B cell (primary cell): ENCODE results near the gene C1orf174. TPM values are rescaled to one million over a fixed set of nuclear protein-coding genes. Genes with fewer than 3 reads are reported as not detected.

Source experiments
- ATAC-seq: fragments of 200-7000 bp; cut with Tn5 transposase; one replicate; pipeline ENCODE4 v1.10.0; 2021; ENCODE audit warnings: low read depth, mild to moderate bottlenecking, moderate number of reproducible peaks, moderate library complexity
- CTCF ChIA-PET: fragments of 350-600 bp; sonication (Branson Sonifier 250); formaldehyde crosslinking; loops from one replicate; lab custom pipeline; 2021; ENCODE audit warnings: antibody characterized with exemption, inconsistent platforms; lab: Charles Lee
- POLR2A ChIA-PET: fragments of 350-600 bp; sonication (Branson Sonifier 250); formaldehyde crosslinking; loops from one replicate; lab custom pipeline; 2021; ENCODE audit warnings: antibody characterized with exemption; lab: Charles Lee
- DNase-seq: peaks from one replicate; pipeline ENCODE4 v3.0.0; 2013
- H2AFZ ChIP-seq: 2 replicates; pipeline ENCODE4 v1.6.1; 2012; ENCODE audit warnings: mild to moderate bottlenecking, low read depth, low read length; ENCODE audit not compliant: insufficient read depth, poor library complexity, severe bottlenecking
- H3K27ac ChIP-seq, 2 donors: 1 replicate in 1 of 2; 2 replicates in 1 of 2; pipeline ENCODE4 v1.5.1; 2012 to 2013; ENCODE audit warnings: low read length in 2 of 2, mild to moderate bottlenecking in 2 of 2, moderate library complexity in 1 of 2
- H3K27me3 ChIP-seq, 4 experiments: fragments of 200-600 bp in 1 of 4; sonication (generic) in 1 of 4; replicated peaks in 1 of 4; 1 replicate in 2 of 4; 2 replicates in 2 of 4; pipeline versions ENCODE4 v1.6.1 to v1.7.0; 2013 to 2016; ENCODE audit warnings: low read length in 3 of 4, mild to moderate bottlenecking in 2 of 4, mixed read lengths in 1 of 4, moderate library complexity in 1 of 4; ENCODE audit not compliant: insufficient read depth in 4 of 4, control insufficient read depth in 3 of 4; ENCODE audit errors: control extremely low read depth in 1 of 4
- H3K36me3 ChIP-seq, 2 experiments: replicated peaks in 1 of 2; 1 replicate in 1 of 2; 2 replicates in 1 of 2; pipeline versions ENCODE4 v1.6.1 to v1.7.1; 2013; ENCODE audit warnings: low read length in 1 of 2; ENCODE audit not compliant: insufficient read depth in 2 of 2, control insufficient read depth in 1 of 2; ENCODE audit errors: control extremely low read depth in 1 of 2, extremely low read depth in 1 of 2
- H3K4me1 ChIP-seq, 2 donors: fragments of 200-600 bp in 1 of 2; sonication (generic) in 1 of 2; 1 replicate in 1 of 2; 2 replicates in 1 of 2; pipeline versions ENCODE4 v1.5.1 to v1.6.1; 2013 to 2017; ENCODE audit warnings: low read length in 2 of 2; ENCODE audit not compliant: control insufficient read depth in 2 of 2, insufficient read depth in 2 of 2
- H3K4me2 ChIP-seq: replicated peaks from 2 replicates; pipeline ENCODE3; 2012; ENCODE audit warnings: mild to moderate bottlenecking, low read depth, low read length; ENCODE audit not compliant: poor library complexity, severe bottlenecking
- H3K4me3 ChIP-seq, 5 experiments: fragments of 200-600 bp in 1 of 5; sonication (generic) in 1 of 5; 1 replicate in 3 of 5; 2 replicates in 2 of 5; pipeline versions ENCODE4 v1.5.1 to v1.7.0; 2011 to 2016; ENCODE audit warnings: low read length in 4 of 5, mild to moderate bottlenecking in 4 of 5, low read depth in 2 of 5, control low read depth in 1 of 5, moderate library complexity in 1 of 5; ENCODE audit not compliant: insufficient read depth in 1 of 5; ENCODE audit errors: control extremely low read depth in 1 of 5, extremely low read depth in 1 of 5
- H3K79me2 ChIP-seq: fragments of 200-600 bp; sonication (generic); one replicate; pipeline ENCODE4 v1.6.0; 2016; ENCODE audit warnings: low read length; ENCODE audit not compliant: control insufficient read depth, insufficient read depth
- H3K9ac ChIP-seq: fragments of 200-600 bp; sonication (generic); 2 replicates; pipeline ENCODE4 v1.6.1; 2017; ENCODE audit warnings: mild to moderate bottlenecking, low read length, moderate library complexity
- H3K9me3 ChIP-seq, 3 donors: one replicate each; pipeline versions ENCODE4 v1.6.1 to v1.7.1; 2013; ENCODE audit warnings: low read length in 2 of 3; ENCODE audit not compliant: control insufficient read depth in 2 of 3, insufficient read depth in 1 of 3; ENCODE audit errors: control extremely low read depth in 1 of 3
- H4K20me1 ChIP-seq: 2 replicates; pipeline ENCODE4 v1.6.0; 2012; ENCODE audit warnings: mild to moderate bottlenecking, low read length; ENCODE audit not compliant: insufficient read depth, control insufficient read depth, poor library complexity, severe bottlenecking
- H3K27ac Mint-ChIP-seq: one replicate; pipeline ENCODE4 v1.8.0; 2021; ENCODE audit warnings: mixed read lengths
- H3K27me3 Mint-ChIP-seq: one replicate; pipeline ENCODE4 v1.8.0; 2021; ENCODE audit warnings: mixed read lengths
- H3K4me1 Mint-ChIP-seq: one replicate; pipeline ENCODE4 v1.8.0; 2021; ENCODE audit warnings: mixed read lengths
- H3K4me3 Mint-ChIP-seq: one replicate; pipeline ENCODE4 v1.8.0; 2021; ENCODE audit warnings: mixed read lengths
- H3K9me3 Mint-ChIP-seq: one replicate; pipeline ENCODE4 v1.8.0; 2022; ENCODE audit warnings: mixed read lengths; ENCODE audit not compliant: insufficient read depth
- EZH2 ChIP-seq: IDR thresholded peaks from 2 replicates; pipeline ENCODE4 v1.6.1; 2012; ENCODE audit warnings: borderline replicate concordance, low read depth, mild to moderate bottlenecking, moderate library complexity, low read length; ENCODE audit not compliant: insufficient read depth, poor library complexity, severe bottlenecking
- WGBS: methylation state at CpG from one replicate; pipeline ENCODE4 v1.1.5; 2013; ENCODE audit warnings: missing lambda C conversion rate; ENCODE audit not compliant: insufficient coverage; 5-methylcytosine and 5-hydroxymethylcytosine counted together
- intact Hi-C: fragments of 100-400 bp; cut with micrococcal nuclease; formaldehyde crosslinking; loops from one replicate; pipeline ENCODE4 v1.10.0; 2022
- polyA plus RNA-seq: library from polyadenylated mRNA; depleted of rRNA; stranded (reverse); fragments of >200 nt; gene quantifications from 2 replicates; pipeline ENCODE4 v1.2.3, GENCODE V29; 2012
- total RNA-seq, 2 donors: library from RNA; stranded (reverse); fragments of 120-200 nt in 1 of 2; gene quantifications; 1 replicate in 1 of 2; 2 replicates in 1 of 2; pipeline versions ENCODE4 v1.2.3 to v1.2.4, GENCODE V29; 2013 to 2022
- TF ChIP-seq, protein P1 (sequence below): fragments of 200-600 bp; IDR thresholded peaks from one replicate; pipeline ENCODE4 v1.8.0; 2022; ENCODE audit warnings: antibody characterized with exemption, mild to moderate bottlenecking

The C1orf174 gene
- total and polyA plus RNA-seq, 2 donors (not counting 1 experiment from before 2014, with no cell fraction given), result 33.2 to 49.8 TPM

DNA sequence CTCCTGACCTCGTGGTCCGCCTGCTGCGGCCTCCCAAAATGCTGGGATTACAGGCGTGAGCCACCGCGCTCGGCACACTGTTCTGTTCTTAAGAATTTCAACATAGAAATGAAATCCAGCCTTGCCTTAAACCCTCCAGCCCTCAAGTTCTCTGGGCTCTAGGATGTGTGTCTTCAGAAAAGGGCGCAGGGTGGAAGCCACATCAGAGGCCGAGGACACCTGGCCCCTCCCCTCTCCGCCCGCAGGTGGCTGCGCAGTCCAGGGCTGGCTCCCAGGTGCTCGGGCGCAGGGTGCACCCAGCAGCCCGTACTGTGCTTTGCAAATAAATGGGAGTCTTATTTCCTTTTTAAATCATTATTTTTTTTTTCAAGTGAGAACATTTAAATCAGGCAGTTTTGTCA lies 2.0 kb upstream of the C1orf174 start:
- ChIA-PET CTCF (interaction anchor here (1.2 to 1.5 kb wide), 2 partner anchors 43 to 146 kb away, joined by 3 to 7 read pairs; no protein-coding TSS in a partner anchor), POLR2A (no interaction called here)
- WGBS, result 100% methylated on average over 9 of the region's 15 CpGs
- H3K27me3 ChIP-seq, result no peaks in the 10 kb centered on the region
- H3K4me3 ChIP-seq, result no peak overlapping the region
- H3K4me2 ChIP-seq, result no peak overlapping the region
- no peaks in the 10 kb centered on the region for H4K20me1 ChIP-seq
- H3K27ac ChIP-seq, result no peak overlapping the region
- no peaks in the 10 kb centered on the region for H3K36me3 ChIP-seq
- Mint-ChIP-seq H3K9me3 (peaks cover 2% of the 10 kb centered on the region), H3K27me3 (no peaks in the 10 kb centered on the region), H3K4me3 (peak overlapping the region; percentile 45), H3K27ac (no peak overlapping the region), H3K4me1 (peaks cover 21% of the 10 kb centered on the region)
- H3K79me2 ChIP-seq, result peaks cover 25% of the 10 kb centered on the region
- peaks cover 0 to 11% (median 7%) of the 10 kb centered on the region in 3 donors for H3K9me3 ChIP-seq
- no peak overlapping the region for H2AFZ ChIP-seq
- H3K4me1 ChIP-seq, result peaks cover 10 to 25% of the 10 kb centered on the region in 2 donors
- intact Hi-C loops, result loop anchor here (5.0 to 10.0 kb wide), 2 partner anchors 247 to 1675 kb away; partner anchors contain the start of genes SKI, TP73 and WRAP73
- ATAC-seq, result no peak
- H3K9ac ChIP-seq, result no peak overlapping the region
- TF ChIP-seq, protein P1, sequence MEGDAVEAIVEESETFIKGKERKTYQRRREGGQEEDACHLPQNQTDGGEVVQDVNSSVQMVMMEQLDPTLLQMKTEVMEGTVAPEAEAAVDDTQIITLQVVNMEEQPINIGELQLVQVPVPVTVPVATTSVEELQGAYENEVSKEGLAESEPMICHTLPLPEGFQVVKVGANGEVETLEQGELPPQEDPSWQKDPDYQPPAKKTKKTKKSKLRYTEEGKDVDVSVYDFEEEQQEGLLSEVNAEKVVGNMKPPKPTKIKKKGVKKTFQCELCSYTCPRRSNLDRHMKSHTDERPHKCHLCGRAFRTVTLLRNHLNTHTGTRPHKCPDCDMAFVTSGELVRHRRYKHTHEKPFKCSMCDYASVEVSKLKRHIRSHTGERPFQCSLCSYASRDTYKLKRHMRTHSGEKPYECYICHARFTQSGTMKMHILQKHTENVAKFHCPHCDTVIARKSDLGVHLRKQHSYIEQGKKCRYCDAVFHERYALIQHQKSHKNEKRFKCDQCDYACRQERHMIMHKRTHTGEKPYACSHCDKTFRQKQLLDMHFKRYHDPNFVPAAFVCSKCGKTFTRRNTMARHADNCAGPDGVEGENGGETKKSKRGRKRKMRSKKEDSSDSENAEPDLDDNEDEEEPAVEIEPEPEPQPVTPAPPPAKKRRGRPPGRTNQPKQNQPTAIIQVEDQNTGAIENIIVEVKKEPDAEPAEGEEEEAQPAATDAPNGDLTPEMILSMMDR, result no peak
- no peak for TF ChIP-seq EZH2
- no peak for DNase-seq

DNA sequence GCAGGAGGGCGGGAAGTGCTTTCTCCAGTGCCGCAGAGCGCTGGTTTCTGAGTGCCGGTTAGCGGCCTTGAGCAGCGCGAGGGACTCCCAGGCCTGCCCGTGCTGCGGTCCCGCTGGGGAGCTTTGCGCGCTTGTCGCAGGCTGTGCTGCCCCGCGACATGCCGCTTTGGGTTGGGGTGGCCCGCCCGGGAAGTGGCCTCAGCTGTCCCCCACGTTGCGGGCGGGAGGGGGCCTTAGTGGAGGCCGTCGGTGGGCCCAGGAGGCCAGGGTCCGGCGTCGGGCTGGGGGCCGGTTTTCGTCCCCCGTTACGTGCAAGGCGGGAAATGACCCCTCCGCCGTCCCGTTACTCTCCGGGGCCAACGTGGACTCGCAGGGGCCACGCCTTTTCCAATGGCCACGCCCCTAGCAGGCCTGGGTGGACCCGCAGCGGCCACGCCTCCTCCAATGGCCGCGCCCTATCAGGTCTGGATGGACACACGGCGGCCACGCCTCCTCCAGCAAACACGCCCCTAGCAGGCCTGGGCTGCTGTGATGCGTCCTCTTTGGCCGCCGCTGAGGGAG lies 977 bp upstream of the C1orf174 start:
- DNase-seq (peak; percentile 92), ATAC-seq (peak; percentile 51)
- Histone ChIP-seq H3K4me3 (peak overlapping the region; percentile 34 to 98 (median 84)), H3K27ac (peak overlapping the region; percentile 84 to 95), H3K9ac (peak overlapping the region; percentile 78), H3K4me2 (peak overlapping the region; percentile 96), H3K4me1 (peaks cover 10 to 25% of the 10 kb centered on the region in 2 donors), H3K36me3 (no peaks in the 10 kb centered on the region), H4K20me1 (no peaks in the 10 kb centered on the region), H2AFZ (peak overlapping the region; percentile 98), H3K27me3 (no peaks in the 10 kb centered on the region), H3K9me3 (peaks cover 0 to 18% (median 7%) of the 10 kb centered on the region in 3 donors), H3K79me2 (peaks cover 36% of the 10 kb centered on the region)
- H3K9me3 Mint-ChIP-seq, result peaks cover 4% of the 10 kb centered on the region
- peak overlapping the region; percentile 93 for H3K4me3 Mint-ChIP-seq
- no peaks in the 10 kb centered on the region for H3K27me3 Mint-ChIP-seq
- under 1% methylated on average over 51 of the region's 51 CpGs for WGBS
- H3K27ac Mint-ChIP-seq, result peak overlapping the region; percentile 96
- ChIA-PET CTCF (interaction anchor here (1.0 to 1.5 kb wide), 3 partner anchors 42 to 147 kb away, joined by 3 to 7 read pairs (median 3); no protein-coding TSS in a partner anchor), POLR2A (interaction anchor here (0.7 to 2.7 kb wide), 5 partner anchors 10 to 1374 kb away, joined by 3 to 14 read pairs (median 3); partner anchors contain the start of genes DFFB, LRRC47 and PANK4)
- TF ChIP-seq, protein P1, result no peak
- TF ChIP-seq EZH2, result no peak
- intact Hi-C loops, result loop anchor here (1.0 to 10.0 kb wide), 5 partner anchors 44 to 1674 kb away; partner anchors contain the start of genes CEP104, DFFB, LRRC47 and SKI
- H3K4me1 Mint-ChIP-seq, result peaks cover 25% of the 10 kb centered on the region
